K562 (cell line): ENCODE results near the gene COL4A1.

ENCODE experiments used
- MYBL2 ChIP-seq, 2 experiments: fragments of 450-650 bp in 1 of 2; sonication (generic) in 1 of 2; formaldehyde crosslinking in 1 of 2; IDR thresholded peaks; 2 replicates each; pipeline versions ENCODE4 v1.6.1 to v1.8.1; 2017 to 2022; ENCODE audit warnings: borderline replicate concordance in 1 of 2, inconsistent platforms in 1 of 2, low read depth in 1 of 2, mild to moderate bottlenecking in 1 of 2, missing genetic modification reagents in 1 of 2, moderate library complexity in 1 of 2
- POLR2A ChIP-seq: fragments of 450-650 bp; conservative IDR thresholded peaks from 2 replicates; pipeline ENCODE4 v1.6.1; 2016
- THAP7 ChIP-seq: fragments of 250-450 bp; sonication (Bioruptor Pico); IDR thresholded peaks from 2 replicates; pipeline ENCODE4 v1.5.0; 2021
- ZNF140 ChIP-seq: fragments of 250-450 bp; sonication (Bioruptor Pico); IDR thresholded peaks from 2 replicates; pipeline ENCODE4 v1.8.0; 2021; ENCODE audit warnings: moderate library complexity, mild to moderate bottlenecking, inconsistent platforms
- ZNF23 ChIP-seq: fragments of 250-450 bp; sonication (Bioruptor Pico); IDR thresholded peaks from 2 replicates; pipeline ENCODE4 v1.4.0; 2020; ENCODE audit warnings: mild to moderate bottlenecking
- ZNF384 ChIP-seq: IDR thresholded peaks from 2 replicates; pipeline ENCODE4 v1.6.1; 2012; ENCODE audit warnings: low read depth, low read length, improper control_type of control experiment

GRCh38 chr13:110307767-110308655, 1.1 kb upstream of the COL4A1 start:
- no peak for TF ChIP-seq ZNF384
- TF ChIP-seq POLR2A: no peak
- TF ChIP-seq ZNF23 (CRISPR knock-in tag): no peak
- TF ChIP-seq THAP7 (CRISPR knock-in tag): no peak
- TF ChIP-seq MYBL2 (IDR thresholded peaks at IDR 0.05; ENCODE audit: low read depth): no peak
- no peak for TF ChIP-seq MYBL2 (CRISPR knock-in tag; IDR thresholded peaks at IDR 0.05; ENCODE audit: borderline replicate concordance)
- TF ChIP-seq ZNF140 (CRISPR knock-in tag): no peak
